Mononuclear cell (primary cell): Measurements from ENCODE around the gene MRC1. TPM values are rescaled to one million over a fixed set of nuclear protein-coding genes. Genes with fewer than 3 reads are reported as not detected.

Source experiments
- H3K27me3 ChIP-seq: 2 replicates; pipeline ENCODE4 v1.6.0; 2011; ENCODE audit warnings: low read length, control low read depth; ENCODE audit not compliant: insufficient read depth
- H3K4me1 ChIP-seq: 2 replicates; pipeline ENCODE4 v1.5.1; 2011; ENCODE audit warnings: mild to moderate bottlenecking, low read length, control low read depth; ENCODE audit not compliant: insufficient read depth
- H3K4me3 ChIP-seq: 2 replicates; pipeline ENCODE4 v1.5.1; 2011; ENCODE audit warnings: mild to moderate bottlenecking, low read length, moderate library complexity
- H3K9me3 ChIP-seq: 2 replicates; pipeline ENCODE4 v1.5.1; 2011; ENCODE audit warnings: low read depth, mild to moderate bottlenecking, control low read depth, low read length
- total RNA-seq: library from RNA; depleted of rRNA; stranded (reverse); fragments of >200 nt; gene quantifications from one replicate; pipeline ENCODE4 v1.2.3, GENCODE V29; 2012

MRC1 gene
- total RNA-seq, 1 donor: 0.21 TPM

DNA sequence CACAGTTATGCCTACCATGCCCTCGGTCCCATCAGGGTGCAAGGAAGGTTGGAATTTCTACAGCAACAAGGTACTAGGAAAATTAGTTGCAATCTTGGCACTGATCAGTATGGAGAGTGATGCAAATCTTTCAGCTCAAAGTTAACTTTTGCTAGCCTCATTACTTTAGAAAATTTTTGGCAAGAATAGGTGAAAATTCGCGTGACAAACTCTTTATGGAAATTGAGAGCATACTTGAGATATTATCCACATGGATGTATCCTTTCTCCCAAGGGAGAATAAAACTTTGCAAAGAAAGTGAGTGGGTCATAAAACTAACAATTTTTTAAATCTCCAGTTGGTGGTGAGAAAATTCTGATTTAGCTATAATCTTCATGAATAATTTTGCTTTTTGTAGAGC, 71.5 kb downstream of the MRC1 start:
- H3K4me1 ChIP-seq: no peaks in the 10 kb centered on the region
- H3K27me3 ChIP-seq: no peaks in the 10 kb centered on the region
- H3K4me3 ChIP-seq: no peak overlapping the region
- no peaks in the 10 kb centered on the region for H3K9me3 ChIP-seq

DNA sequence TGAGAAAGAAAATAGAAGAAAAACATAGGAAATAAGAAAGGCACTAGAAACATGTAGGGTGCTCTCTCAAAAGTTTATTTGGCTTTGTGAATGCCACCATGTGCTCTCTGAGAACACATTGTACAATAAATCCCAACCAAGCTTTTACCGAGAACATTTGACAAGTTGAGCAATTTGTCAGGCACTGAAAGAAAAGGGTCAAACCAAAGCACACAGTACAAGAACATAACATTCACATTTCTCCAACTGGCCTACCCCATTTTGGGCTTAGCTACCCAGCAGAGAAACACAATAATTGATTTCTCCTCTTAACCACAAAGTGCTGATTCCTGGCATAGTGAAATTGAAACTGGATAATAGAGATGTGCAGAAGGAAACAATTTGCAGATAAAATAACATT, 73.4 kb downstream of the MRC1 start:
- Histone ChIP-seq H3K9me3 (no peaks in the 10 kb centered on the region), H3K27me3 (no peaks in the 10 kb centered on the region), H3K4me3 (no peak overlapping the region), H3K4me1 (no peaks in the 10 kb centered on the region)

DNA sequence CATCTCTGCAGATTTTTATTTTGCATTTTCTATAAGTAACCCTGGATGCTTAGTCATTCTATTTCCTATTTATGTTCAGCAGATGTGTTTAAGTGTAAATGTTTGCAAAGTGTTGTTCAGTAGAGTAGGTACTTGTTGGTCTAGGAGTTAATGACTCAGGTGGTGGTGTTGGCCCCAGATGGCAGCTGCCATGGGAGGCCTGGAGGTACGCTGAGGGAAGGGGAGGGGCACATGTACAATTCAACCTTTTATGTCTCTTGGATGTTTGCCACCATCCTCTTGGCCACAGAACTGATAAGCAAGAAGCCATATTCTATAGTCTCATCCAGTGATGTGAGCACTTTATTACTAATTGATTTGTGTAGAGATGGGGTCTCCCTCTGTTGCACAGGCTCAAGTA, 74.5 kb downstream of the MRC1 start:
- H3K27me3 ChIP-seq: no peaks in the 10 kb centered on the region
- H3K4me3 ChIP-seq: no peak overlapping the region
- H3K9me3 ChIP-seq: no peaks in the 10 kb centered on the region
- H3K4me1 ChIP-seq: no peaks in the 10 kb centered on the region

DNA sequence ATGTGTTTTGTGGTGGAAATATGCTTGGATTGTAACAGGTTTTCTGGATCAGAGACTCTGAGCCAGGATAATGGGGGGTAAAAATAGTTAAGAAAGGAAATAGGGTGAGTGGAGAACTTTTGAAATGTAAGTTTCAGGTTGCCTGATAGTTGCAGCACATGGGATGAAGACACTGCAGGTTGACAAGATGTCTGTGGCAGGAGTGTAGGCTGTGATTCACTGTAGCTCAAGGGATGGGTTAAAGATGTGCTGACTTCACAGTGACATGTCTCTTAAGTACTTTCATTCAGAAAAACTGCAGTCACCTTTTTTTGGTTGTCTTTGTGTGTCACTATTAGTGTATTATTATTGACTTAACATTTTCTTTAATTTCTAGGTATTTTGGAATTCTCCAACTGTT, 79.0 kb downstream of the MRC1 start:
- no peak overlapping the region for H3K4me3 ChIP-seq
- H3K9me3 ChIP-seq: no peaks in the 10 kb centered on the region
- no peaks in the 10 kb centered on the region for H3K4me1 ChIP-seq
- no peaks in the 10 kb centered on the region for H3K27me3 ChIP-seq

DNA sequence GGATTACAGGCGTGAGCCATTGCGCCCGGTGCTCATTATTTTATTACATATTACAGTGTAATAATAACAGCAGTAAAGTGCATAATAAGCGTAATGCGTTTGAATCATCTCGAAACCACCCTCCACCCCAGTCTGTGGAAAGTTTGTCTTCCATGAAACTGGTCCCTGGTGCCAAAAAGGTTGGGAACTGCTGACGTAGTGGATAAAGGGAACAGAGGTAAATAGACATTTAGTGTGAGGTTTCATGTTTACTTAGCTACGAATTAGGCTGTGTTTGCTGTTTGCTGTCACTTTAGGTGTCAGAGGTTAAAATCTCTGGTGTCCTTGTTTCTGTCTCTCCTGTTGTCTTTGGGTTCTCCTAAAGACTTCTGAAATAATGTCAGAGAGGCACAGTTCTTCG, 82.3 kb downstream of the MRC1 start:
- no peaks in the 10 kb centered on the region for H3K4me1 ChIP-seq
- no peaks in the 10 kb centered on the region for H3K9me3 ChIP-seq
- H3K27me3 ChIP-seq: no peaks in the 10 kb centered on the region
- H3K4me3 ChIP-seq: no peak overlapping the region

DNA sequence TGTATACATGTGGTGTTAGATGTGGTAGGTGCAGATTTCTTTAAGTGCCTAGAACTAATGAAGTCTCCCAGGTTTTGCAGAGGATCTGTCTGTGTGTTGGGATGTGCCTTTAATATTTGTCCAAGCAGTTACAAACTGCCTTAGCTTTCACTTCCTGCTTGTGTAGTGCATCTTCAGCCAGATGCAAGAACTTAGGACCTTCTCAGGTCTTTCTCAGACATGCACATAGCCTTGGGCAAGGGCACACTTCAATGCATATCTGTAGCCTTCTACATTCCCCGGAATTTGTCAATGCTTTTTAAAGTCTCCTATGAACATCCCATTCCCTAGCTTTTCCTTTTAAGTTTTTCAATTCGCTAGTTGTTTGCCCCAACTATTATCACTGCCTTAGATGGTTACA, 95.4 kb downstream of the MRC1 start:
- Histone ChIP-seq H3K4me1 (no peaks in the 10 kb centered on the region), H3K4me3 (no peak overlapping the region), H3K9me3 (no peaks in the 10 kb centered on the region), H3K27me3 (no peaks in the 10 kb centered on the region)

DNA sequence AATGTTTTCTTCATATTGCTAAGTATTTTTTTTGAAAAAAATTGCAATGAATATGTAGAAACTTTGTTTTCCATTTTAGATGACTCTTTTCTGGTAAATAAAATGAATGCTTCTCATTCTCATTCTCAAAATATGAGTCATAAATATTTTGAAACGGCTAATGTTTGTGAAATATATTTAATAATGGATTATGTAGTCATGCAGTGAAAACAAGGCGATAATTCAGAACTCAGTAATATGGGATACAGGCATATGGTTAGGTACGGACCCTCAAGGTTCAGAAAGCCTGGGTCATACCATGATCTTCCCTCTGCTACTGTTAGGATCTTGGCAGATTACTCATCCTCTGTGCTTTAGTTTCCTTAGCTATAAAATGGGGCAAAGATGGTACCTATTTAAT, 96.3 kb downstream of the MRC1 start:
- Histone ChIP-seq H3K4me1 (no peaks in the 10 kb centered on the region), H3K4me3 (no peak overlapping the region), H3K9me3 (no peaks in the 10 kb centered on the region), H3K27me3 (no peaks in the 10 kb centered on the region)

DNA sequence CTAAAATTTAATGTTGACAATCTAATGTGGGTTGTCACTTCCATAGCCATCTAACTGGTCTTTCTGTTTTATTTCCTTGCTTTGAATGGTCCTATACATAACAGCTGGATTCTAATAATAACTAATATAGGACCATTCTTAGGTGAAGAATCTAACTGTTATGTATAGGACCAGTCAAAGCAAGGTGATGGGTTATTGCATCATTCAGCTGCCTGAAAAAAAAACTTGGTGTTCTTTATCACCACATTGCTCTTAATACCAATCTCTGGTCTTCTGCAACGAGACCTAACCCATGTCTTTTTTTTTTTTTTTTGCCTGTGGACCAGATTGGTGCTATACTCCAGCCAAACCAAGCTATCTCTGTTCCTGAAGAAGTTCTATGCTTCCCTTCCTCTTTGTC, 96.9 kb downstream of the MRC1 start:
- Histone ChIP-seq H3K4me3 (no peak overlapping the region), H3K9me3 (no peaks in the 10 kb centered on the region), H3K4me1 (no peaks in the 10 kb centered on the region), H3K27me3 (no peaks in the 10 kb centered on the region)

DNA sequence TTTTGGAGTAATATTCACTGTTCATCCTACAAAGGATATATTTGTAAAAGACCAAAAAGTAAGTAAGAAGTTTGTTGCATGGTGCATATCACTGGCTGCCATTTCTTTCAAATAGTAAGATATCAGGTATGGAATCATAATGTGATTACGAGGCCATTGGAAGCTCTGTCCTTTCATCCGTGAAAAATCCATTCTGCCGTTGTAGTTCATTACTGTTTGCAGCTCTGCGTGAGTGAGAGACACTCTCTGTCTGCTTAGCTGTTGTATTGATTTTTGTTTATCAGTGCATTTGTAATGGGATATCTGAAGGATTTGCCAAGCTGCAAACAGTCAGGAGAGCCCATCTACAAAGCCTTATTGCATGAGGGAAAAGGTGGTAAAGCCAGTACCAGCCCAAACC, 98.5 kb downstream of the MRC1 start:
- no peaks in the 10 kb centered on the region for H3K9me3 ChIP-seq
- H3K4me3 ChIP-seq: no peak overlapping the region
- no peaks in the 10 kb centered on the region for H3K27me3 ChIP-seq
- no peaks in the 10 kb centered on the region for H3K4me1 ChIP-seq

DNA sequence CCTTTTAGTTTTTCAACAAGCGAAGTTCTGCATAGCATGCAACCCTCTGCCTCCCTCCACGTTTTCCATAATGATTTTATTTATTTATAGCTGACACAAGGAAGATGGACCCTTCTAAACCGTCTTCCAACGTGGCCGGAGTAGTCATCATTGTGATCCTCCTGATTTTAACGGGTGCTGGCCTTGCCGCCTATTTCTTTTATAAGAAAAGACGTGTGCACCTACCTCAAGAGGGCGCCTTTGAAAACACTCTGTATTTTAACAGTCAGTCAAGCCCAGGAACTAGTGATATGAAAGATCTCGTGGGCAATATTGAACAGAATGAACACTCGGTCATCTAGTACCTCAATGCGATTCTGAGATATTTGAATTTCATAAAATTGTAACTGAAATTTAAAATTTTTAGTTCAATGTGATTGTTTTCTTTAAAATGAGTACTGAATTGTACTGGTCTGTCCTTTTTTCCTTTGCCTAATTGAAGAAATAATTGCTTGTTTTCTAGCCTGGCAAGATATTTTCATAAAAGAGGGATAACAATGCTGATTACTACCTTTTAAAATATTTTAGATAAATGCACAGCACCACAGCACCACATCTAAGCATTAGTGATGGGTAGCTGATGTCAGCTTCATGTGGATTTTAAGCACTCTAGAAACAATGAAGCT, 101.1 kb downstream of the MRC1 start:
- Histone ChIP-seq H3K4me1 (no peaks in the 10 kb centered on the region), H3K4me3 (no peak overlapping the region), H3K9me3 (no peaks in the 10 kb centered on the region)

DNA sequence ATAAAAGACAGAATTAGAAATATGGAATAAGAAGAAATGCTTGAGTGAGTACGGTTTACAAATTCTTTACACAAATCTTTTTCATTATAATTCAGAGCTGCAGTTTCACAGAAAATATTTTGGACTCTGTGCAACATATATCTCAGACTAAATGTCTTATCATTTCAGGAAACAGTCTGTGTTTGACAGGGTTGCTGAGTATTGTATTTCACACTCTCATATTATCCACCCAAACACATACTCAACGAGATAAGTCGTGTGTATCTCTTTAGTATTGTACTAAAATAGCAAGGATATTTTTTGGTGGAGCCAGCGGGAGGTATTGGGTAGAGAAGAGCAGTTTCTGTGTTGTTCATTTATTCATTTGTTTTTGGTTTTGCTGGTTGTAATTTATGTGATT, 103.6 kb downstream of the MRC1 start:
- H3K9me3 ChIP-seq: no peaks in the 10 kb centered on the region
- H3K4me3 ChIP-seq: no peak overlapping the region
- H3K4me1 ChIP-seq: no peaks in the 10 kb centered on the region
- no peaks in the 10 kb centered on the region for H3K27me3 ChIP-seq

More for the DNA sequence above, 101.1 kb downstream of the MRC1 start:
- no peaks in the 10 kb centered on the region for H3K27me3 ChIP-seq

DNA sequence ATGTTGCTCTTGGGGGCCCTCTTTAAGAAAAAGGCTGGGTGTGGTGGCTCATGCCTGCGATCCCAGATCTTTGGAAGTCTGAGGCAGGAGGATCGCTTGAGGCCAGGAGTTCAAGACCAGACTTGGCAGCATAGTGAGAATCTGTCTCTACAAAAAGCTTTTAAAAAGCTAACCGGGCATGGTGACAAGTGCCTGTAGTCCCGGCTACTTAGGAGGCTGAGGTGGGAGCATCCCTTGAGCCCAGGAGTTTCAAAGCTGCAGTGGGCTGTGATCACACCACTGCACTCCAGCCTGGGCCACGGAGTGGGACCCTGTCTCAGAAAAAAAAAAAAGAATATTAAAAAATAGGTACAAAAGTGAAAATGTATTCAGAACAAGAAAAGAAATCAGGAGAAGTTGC, 104.5 kb downstream of the MRC1 start:
- Histone ChIP-seq H3K4me3 (no peak overlapping the region), H3K4me1 (no peaks in the 10 kb centered on the region), H3K27me3 (no peaks in the 10 kb centered on the region), H3K9me3 (no peaks in the 10 kb centered on the region)

DNA sequence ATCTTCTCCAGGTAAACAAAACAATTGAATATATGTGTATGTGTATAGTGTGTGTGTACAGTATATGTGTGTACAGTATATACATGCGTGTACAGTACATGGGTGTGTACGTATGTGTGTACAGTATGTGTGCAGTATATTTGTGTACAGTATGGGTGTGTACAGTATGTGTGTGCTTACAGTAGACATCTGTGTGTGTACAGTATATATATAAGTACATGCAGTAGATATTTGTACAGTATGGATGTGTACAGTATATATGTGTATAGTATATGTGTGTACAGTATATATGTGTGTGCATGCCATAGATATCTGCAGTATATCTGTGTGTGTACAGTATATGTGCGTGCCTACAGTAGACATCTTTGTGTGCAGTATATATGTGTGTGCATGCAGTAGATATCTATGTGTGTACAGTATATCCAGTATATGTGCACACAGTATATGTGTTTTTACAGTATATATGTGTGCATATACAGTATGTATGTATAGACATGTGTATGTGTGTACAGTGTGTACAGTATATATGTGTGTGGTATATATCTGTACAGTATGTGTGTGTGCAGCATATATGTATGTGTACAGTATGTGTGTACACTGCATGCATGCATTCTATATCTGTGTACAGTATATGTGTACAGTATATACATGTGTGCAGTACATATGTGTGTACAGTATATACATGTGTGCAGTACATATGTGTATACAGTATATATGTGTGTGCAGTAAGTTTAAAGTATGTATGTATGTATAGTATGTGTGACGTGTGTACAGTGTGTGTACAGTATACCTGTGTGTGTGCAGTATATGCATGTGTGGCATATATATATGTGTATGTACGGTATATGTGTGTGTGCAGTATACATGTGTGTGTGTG, 105.3 kb downstream of the MRC1 start:
- no peaks in the 10 kb centered on the region for H3K27me3 ChIP-seq
- no peaks in the 10 kb centered on the region for H3K9me3 ChIP-seq
- H3K4me1 ChIP-seq: no peaks in the 10 kb centered on the region
- H3K4me3 ChIP-seq: no peak overlapping the region

DNA sequence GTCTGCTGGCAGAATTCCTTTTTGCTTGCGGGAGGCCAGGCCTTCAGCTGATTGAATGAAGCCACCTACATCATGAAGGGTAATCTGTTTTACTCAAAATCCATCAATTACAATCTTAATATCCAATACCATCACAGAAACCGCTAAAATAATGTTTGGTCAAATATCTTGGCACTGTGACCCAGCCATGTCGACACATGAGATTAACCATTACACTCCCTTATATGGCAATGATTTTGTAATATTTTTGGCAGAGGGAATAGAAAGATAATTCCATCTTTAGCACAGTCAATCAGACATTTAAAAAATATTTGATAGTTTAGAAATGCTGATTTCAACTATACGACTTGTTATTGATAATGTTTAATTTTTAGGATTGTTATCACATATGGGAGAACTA, 106.0 kb downstream of the MRC1 start:
- H3K27me3 ChIP-seq: no peaks in the 10 kb centered on the region
- no peak overlapping the region for H3K4me3 ChIP-seq
- H3K4me1 ChIP-seq: no peaks in the 10 kb centered on the region
- no peaks in the 10 kb centered on the region for H3K9me3 ChIP-seq

DNA sequence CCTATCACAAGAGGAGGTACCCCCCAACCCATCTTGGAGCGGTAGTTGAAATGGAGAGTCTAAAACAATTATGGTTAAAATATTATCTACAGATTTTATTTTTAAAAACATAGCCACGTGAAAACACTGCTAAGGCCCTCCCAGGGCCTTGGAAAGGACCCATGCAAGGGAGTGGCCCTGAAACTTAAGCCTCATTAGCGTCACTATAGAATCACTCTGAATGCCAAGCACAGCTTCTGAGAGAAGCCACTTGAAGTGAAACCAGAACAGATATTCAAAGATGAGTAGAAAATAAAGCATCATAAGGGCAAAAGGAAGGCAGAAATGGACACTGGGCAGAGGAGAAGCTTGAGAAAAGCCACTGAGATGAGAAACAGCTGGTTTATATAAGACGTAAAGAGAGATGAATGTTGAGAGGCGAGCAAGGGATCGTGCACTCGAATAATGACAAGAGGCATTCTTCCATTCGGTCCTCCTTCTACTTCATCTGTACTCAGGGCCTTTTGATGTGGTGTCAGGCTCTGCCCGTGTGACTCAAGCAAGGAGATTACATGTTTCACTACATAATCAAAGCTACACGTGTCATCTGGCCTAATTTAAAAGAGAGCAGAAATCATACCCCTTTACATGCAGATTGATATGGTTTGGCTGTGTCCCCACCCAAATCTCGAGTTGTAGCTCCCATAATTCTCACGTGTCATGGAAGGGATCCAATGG, 109.2 kb downstream of the MRC1 start:
- H3K4me3 ChIP-seq: no peak overlapping the region
- H3K4me1 ChIP-seq: no peaks in the 10 kb centered on the region
- no peaks in the 10 kb centered on the region for H3K27me3 ChIP-seq
- H3K9me3 ChIP-seq: no peaks in the 10 kb centered on the region
